ENCODE results near the gene KRTAP1-5. TPM values are rescaled to one million over a fixed set of nuclear protein-coding genes. Genes with fewer than 3 reads are reported as not detected.
"Not testable (repeated sequence)": the region's sequence is repeated elsewhere in the genome, so short reads cannot be mapped to it uniquely, and the experiment has no call there.

The KRTAP1-5 gene
- total RNA-seq, 1 experiment from 2014 or later: not detected

- DNase-seq (ENCODE audit: low read depth): peak; percentile 58
These were observed 21.4 kb upstream of the KRTAP1-5 start for GRCh38 chr17:41048441-41048840.

GRCh38 chr17:41046735-41047465, 19.9 kb upstream of the KRTAP1-5 start, which contains the start of gene KRTAP2-1:
TSS of gene KRTAP2-1 (minus strand) at chr17:41047316. CDS start at chr17:41047267, 49 bp downstream.
- DNase-seq (ENCODE audit: low read depth): not testable (repeated sequence)

- no peak for DNase-seq (ENCODE audit: low read depth)
These were observed 15.9 kb upstream of the KRTAP1-5 start for GRCh38 chr17:41042953-41043352.

DNA sequence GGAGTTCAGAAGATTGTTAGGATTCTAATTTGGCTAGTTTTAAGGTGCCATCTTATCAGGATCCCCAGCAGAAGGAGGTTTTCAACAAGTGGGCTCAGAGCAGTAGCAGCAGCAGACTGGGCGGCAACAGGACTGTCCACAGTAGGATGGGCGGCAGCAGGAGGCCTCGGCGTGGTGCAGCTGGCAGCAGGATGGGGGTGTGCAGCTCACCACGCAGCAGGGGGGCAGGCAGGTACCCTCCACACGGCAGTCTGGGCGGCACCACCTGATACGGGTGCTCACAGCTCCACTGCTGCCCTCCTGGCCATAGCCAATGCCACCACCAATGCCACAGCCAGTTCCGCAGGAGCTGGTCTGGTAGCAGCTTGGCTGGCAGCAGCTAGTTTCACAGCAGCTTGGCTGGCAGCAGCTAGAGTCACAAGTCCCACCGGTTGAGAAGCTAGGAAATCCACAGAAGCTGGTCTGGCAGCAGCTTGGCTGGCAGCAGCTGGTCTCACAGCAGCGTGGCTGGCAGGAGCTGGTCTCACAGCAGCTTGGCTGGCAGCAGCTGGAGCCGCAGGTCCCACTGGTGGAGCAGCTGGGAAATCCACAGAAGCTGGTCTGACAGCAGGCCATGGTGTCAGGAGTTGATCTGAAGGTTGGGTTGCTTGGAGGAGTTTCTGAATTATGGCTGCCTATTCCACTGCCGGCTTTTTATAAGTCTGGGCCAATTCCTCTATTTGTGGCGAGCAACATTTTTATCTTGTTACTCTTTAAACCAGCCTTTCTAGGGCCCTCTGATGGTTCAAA, 14.0 kb upstream of the KRTAP1-5 start, which contains the start of gene KRTAP1-1:
KRTAP1-1 (minus strand) TSS at position 668 of the 789 bp plus-strand sequence; CDS start at position 615, 53 bp downstream.
- DNase-seq (ENCODE audit: low read depth): not testable (repeated sequence)

DNA sequence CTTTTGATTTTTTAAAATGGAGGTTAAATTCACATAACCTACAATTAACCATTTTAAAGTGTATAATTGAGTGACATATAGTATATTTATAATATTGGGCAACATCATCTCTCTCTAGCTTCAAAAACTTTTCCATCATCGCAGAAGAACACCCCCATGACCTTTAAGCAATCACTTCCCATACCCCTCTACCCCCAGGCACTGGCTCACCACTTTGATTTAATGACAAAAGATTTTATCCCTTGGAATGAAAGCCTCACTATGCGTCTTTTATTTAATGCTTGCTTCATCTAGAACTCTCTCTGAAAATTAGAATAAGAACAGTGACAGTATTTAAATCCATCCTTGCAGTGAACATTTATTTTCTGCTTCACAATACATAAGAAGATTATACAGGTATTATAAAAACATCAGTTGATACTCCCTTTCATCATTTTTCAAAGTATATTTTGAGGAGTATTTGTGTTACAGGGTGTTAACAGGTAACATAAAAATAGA, 10.9 kb upstream of the KRTAP1-5 start:
- no peak for DNase-seq (ENCODE audit: low read depth)

GRCh38 chr17:41034346-41034935, 7.4 kb upstream of the KRTAP1-5 start, which contains the start of gene KRTAP1-3:
TSS of gene KRTAP1-3 (minus strand) at chr17:41034874. CDS start at chr17:41034821, 53 bp downstream.
- not testable (repeated sequence) for DNase-seq (ENCODE audit: low read depth)

DNA sequence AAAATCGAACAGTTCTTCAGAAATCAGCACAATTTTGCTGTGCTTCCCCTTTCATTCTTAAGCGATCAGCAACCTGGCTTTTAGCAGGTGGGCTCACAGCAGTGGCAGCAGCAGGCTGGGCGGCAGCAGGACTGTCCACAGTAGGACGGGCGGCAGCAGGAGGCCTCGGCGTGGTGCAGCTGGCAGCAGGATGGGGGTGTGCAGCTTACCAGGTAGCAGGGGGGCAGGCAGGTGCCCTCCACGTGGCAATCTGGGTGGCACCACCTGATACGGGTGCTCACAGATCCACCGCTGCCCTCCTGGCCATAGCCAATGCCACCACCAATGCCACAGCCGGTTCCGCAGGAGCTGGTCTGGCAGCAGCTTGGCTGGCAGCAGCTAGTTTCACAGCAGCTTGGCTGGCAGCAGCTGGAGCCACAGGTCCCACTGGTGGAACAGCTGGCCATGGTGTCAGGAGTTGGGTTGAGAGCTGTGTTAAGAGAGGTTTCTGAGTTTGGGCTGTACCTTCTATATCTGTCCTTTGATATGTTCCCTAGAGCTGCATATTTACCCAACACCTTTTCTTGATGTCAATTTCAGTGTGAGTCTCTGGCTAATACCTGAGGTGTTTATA, 2.7 kb upstream of the KRTAP1-5 start, which contains the start of gene KRTAP1-4:
KRTAP1-4 (minus strand) TSS at position 563 of the 613 bp plus-strand sequence; CDS start at position 446, 117 bp downstream.
- DNase-seq (ENCODE audit: low read depth): no peak

- DNase-seq (ENCODE audit: low read depth): no peak
These were observed 2.3 kb downstream of the KRTAP1-5 start for GRCh38 chr17:41024697-41025096.

- no peak for DNase-seq (ENCODE audit: low read depth)
These were observed 6.7 kb downstream of the KRTAP1-5 start for GRCh38 chr17:41020336-41020735.

GRCh38 chr17:41019415-41019814, 7.6 kb downstream of the KRTAP1-5 start:
- DNase-seq (ENCODE audit: low read depth): no peak

GRCh38 chr17:41018541-41018940, 8.5 kb downstream of the KRTAP1-5 start:
- no peak for DNase-seq (ENCODE audit: low read depth)

DNA sequence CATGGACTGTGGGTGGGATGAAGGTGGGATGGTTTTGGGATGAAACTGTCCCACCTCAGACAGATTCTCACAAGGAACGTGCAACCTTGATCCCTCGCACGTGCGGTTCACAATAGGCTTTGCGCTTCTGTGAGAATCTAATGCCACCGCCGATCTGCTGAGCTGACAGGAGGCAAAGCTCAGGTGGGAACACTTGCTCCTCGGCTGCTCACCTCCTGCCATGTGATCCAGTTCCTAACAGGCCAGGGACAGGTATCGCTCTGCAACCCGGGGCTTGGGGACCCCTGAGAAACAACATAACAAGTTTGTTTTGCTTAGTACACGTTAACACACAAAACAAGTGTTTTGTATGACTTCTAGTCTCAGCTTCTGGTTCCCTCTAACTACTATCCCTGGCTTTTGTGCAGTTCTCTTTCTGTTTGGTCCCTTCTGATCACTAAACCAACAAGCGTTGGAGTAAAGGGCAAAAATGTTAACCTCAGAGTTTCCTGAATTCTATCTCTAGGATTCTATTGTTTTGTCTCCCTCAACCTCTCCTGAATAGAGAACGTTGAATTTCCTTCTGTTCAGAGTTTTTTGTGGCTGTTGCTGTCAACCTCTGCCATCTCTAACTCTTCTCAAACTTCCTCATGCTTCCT, 10.3 kb downstream of the KRTAP1-5 start:
- no peak for DNase-seq (ENCODE audit: low read depth)

DNA sequence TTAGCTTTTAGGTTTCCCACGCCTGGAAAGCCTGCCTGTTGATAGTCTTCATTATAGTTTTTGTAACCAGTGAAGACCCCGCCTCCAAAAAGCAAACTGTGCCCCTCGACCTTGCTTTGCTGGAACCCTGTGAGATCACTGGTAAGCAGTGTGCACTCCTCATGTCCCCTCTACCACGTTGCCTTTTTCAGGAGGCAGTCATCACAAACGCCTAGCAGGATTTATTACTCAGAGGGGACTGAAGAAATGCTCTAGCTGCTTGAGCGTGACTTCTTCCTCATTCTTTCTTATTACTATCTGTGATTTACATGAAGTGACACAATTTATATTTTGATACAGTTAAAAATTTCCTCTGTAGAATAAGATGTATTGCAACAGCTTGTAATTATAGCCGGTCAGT, 11.6 kb downstream of the KRTAP1-5 start:
- no peak for DNase-seq (ENCODE audit: low read depth)

DNA sequence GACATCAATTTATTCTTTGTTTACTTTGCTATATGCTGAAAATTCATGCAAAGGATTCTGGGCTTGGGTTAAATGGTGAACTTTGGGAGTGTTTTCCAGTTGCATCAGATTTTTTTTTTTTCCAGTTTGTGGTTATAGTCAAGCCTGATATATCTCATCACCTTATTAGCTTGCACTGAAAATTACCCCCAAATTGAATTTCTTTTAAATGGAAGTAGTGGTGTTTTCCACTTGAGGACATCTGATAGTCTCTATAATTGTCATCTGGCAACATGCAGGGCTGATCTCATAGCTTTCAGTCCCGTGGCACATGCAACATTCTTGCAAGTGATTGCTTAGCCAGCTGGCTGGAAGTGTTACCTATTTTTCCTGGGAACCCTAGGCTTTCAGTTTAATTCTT, 13.4 kb downstream of the KRTAP1-5 start:
- no peak for DNase-seq (ENCODE audit: low read depth)

GRCh38 chr17:41013181-41013580, 13.8 kb downstream of the KRTAP1-5 start:
- DNase-seq (ENCODE audit: low read depth): no peak

DNA sequence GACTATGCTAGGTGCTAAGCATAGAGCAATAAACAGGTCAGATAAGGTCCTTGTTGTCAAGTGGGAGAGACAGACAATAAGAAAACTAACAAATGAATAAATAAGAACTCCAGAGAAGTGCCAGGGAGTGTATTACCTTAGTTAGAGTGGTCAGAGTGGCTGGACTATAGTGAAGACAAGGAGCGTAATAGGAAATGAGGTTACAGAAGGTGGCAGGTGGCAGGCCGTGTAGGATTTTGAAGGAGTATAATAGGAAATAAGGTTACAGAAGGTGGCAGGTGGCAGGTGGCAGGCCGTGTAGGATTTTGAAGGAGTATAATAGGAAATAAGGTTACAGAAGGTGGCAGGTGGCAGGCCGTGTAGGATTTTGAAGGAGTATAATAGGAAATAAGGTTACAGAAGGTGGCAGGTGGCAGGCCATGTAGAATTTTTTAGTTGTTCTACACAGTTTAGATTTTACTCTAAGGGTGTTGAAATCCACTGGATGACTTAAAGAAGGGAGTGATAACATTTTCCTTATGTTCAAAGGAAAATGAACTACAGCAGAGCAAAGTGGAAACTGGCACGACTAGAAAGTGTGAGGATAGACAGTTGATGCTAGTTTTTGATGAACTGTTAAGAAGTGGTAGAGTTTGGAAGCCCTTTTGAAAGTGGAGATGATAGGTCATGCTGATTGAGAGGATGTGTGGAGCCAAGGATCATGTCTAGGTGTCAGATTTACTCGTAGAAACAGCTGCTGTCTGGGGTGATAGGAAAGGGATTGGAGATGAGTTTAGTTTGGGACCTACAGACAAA, 14.5 kb downstream of the KRTAP1-5 start:
- DNase-seq (ENCODE audit: low read depth): no peak

DNA sequence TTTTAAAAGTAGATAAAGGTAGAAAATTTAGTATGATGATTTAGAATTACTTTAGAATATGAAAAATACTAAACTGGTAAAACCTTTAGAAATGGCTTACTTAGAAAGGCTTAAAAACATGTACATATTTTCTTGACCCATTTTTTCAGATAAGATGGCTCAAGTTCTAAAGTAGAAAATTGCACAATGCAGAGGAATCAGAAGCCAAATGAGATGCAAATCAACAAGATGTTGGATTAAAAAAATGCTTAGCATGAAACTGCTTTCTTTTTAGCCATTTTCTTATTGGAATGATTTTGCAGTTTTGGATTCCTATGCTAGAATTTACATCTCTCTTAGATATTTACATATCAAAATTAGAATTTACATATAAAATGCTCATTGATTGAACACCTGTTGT, 16.6 kb downstream of the KRTAP1-5 start:
- no peak for DNase-seq (ENCODE audit: low read depth)

- DNase-seq (ENCODE audit: low read depth): no peak
These were observed 17.1 kb downstream of the KRTAP1-5 start for GRCh38 chr17:41009936-41010335.

GRCh38 chr17:41009301-41009760, 17.7 kb downstream of the KRTAP1-5 start:
- DNase-seq (ENCODE audit: low read depth): no peak

DNA sequence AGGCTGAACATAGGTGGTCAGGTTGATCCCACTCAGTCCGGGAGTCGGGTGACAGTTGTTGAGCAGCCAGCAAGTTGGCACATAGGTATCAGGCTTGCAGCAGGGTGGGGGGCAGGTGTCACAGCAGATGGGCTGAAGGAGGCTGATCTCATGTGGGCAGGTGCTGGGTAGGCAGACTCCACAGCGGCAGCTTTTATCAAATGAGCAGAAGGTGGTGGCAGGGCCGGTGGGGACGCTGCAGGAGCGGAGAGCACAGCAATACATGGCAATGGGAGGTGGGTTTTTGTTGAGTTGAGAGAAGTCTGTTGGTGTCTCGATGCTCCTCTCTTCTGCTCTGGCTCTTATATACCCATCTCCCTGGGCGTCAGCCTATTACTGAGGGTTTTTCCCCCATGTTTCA, 18.2 kb downstream of the KRTAP1-5 start, which contains the start of gene KRTAP3-1:
KRTAP3-1 (minus strand) TSS at position 318 of the 400 bp plus-strand sequence; CDS start at position 264, 54 bp downstream.
- DNase-seq (ENCODE audit: low read depth): no peak
